SK-N-MC (cell line): ENCODE results near the gene FOXJ1.

Experiments
- EZH2 ChIP-seq: fragments of 200-600 bp; sonication (generic); IDR thresholded peaks from one replicate; pipeline ENCODE4 v1.6.1; 2017; ENCODE audit warnings: antibody characterized with exemption
- FOXP2 ChIP-seq: optimal IDR thresholded peaks from 2 replicates; pipeline ENCODE3; 2011; ENCODE audit warnings: mild to moderate bottlenecking, moderate library complexity; ENCODE audit not compliant: insufficient read depth; ENCODE audit errors: extremely low read length, control extremely low read depth
- POLR2AphosphoS5 ChIP-seq: IDR thresholded peaks from 2 replicates; pipeline ENCODE4 v1.6.1; 2012; ENCODE audit warnings: mild to moderate bottlenecking, low read depth, low read length, borderline replicate concordance

DNA sequence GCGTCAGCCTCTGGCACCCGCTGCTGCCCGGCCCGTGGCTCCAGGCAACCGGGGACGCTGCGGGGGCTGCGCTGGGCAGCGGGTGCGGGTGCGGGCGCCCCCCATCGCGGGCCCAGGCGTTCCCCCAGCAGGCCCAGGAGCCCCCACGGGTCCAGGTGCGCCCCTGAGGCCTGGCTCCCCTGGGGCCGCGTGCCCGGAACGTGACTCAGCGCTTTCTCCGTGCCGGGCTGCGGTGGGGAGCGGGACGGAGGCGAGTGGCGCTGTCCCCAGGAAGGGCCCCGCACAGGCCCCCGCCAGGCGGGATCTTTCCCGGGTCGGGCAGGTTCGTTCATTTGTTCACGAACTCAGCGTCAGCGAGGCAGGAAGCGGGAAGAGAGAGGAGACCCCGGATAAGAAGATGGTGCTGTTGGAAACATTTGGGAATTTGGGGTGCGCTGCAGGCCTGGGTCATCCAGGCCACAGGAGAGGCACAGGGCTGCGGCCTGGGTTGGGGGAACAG lies 19.1 kb downstream of the FOXJ1 start:
- TF ChIP-seq EZH2 (no peak), POLR2AphosphoS5 (no peak), FOXP2 (no peak)
